Stimulated activated CD8-positive, alpha-beta memory T cell treated with anti-CD3 and anti-CD28 coated beads, Interleukin-2, amount 100 ng/mL, for 1 hour (primary cell): ENCODE data around the gene KRTAP5-2.
A peak's percentile ranks its signal among the peaks of the same experiment; 100 is the strongest.
"Not testable (repeated sequence)": the region's sequence is repeated elsewhere in the genome, so short reads cannot be mapped to it uniquely, and the experiment has no call there.

Source experiments
- DNase-seq, 2 donors: peaks; one replicate each; pipeline ENCODE4 v3.0.0-alpha.2; 2020; ENCODE audit warnings: low read depth in 2 of 2

Gene KRTAP5-2

GRCh38 chr11:1589996-1590395, 8.1 kb downstream of the KRTAP5-2 start:
- no peak for DNase-seq

- DNase-seq, result not testable (repeated sequence)
Observed at GRCh38 chr11:1589191-1589963, 8.7 kb downstream of the KRTAP5-2 start.

- DNase-seq, result no peak
Observed at GRCh38 chr11:1586699-1587098, 11.4 kb downstream of the KRTAP5-2 start.

GRCh38 chr11:1584661-1585370, 13.3 kb downstream of the KRTAP5-2 start, which contains the start of gene KRTAP5-1:
Gene KRTAP5-1, minus strand, starts transcription at chr11:1585283. Its CDS starts 34 bp downstream, at chr11:1585249.
- DNase-seq, result not testable (repeated sequence)

- DNase-seq, result not testable (repeated sequence)
Observed at GRCh38 chr11:1582909-1583308, 15.2 kb downstream of the KRTAP5-2 start.

DNA sequence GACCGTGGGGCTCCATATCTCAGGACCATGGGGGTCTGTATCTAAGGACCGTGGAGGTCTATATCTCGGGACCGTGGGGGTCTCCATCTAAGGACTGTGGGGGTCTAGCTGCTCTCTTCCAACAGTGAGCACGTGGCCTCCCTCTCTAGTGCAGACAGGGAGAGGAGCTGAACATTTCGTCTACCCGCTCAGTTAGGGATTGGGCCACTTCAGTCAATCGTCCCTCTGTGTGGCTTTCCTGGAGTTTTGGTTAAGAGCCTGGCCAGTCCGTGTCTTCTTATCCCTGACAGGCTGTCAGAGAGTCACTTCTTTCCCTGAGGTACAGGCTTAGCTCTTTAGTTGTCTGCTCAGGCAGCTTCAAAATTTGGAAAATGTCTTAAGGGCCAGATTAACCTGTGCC, 16.1 kb downstream of the KRTAP5-2 start:
- DNase-seq, result no peak

GRCh38 chr11:1576825-1577224, 21.3 kb downstream of the KRTAP5-2 start:
- no peak for DNase-seq

DNA sequence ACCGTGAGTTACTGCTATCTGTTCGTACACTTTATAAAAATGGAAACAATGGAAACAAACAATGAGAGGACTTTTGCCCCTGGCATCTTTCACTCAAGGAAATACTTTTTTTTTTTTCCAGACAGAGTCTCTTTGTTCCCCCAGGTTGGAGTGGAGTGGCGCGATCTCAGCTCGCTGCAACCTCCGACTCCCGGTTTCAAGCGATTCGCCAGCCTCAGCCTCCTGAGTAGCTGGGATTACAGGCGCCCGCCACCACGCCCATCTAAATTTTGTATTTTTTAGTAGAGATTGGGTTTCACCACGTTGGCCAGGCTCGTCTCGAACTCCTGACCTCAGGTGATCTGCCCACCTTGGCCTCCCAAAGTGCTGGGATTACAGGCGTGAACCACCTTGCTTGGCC, 22.3 kb downstream of the KRTAP5-2 start:
- DNase-seq, result not testable (repeated sequence)

DNA sequence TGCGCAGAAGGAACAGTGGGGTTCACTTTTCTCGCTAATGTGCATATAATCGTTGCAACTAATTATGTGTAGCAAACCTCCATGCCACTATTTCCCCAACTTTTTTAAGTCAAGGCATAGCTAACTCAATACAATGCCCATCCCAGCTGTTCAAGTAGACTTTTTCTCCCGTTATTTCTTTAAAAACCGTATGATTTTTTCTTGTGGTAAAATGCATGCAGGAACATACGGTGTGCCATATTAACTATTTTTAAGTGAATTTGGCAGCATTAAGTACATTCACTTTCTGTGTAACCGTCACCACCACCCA, 23.2 kb downstream of the KRTAP5-2 start:
- no peak for DNase-seq

DNA sequence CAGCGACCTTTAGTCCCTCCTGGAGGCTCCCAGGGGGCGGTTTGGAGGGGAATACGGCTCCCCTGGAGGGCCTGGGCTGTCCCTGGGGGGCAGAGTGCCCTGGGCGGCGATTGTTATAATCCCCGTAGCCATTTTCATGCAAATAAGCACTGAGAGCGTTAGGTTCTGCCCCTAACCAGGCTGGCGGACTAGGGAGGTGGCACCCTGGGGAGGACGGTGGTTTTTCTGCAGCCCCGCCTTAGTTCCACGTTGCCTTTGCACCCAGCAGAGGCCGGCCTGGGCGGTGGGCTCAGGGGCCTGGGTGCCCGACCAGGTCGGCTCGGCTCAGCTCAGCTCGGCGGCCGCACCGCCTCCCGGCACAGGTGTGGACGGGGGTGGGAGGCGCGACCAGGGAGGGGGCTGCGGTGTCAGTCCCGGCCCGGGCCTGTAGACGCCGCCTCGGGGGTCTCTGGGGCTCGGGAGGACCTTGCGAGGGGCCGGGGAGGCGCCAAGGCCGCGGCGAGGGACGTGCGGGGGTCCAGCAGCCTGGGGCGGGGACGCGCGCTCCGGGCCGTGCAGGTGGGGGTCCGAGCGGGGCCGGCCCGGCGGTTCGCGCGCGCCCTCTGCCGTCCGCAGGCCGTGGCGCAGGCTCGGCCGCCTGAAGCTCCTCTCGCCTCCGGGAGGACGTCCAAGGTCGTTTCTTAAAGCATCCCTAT, 23.7 kb downstream of the KRTAP5-2 start:
- DNase-seq, result no peak

- DNase-seq, result no peak
Observed at GRCh38 chr11:1573903-1574237, 24.2 kb downstream of the KRTAP5-2 start.

DNA sequence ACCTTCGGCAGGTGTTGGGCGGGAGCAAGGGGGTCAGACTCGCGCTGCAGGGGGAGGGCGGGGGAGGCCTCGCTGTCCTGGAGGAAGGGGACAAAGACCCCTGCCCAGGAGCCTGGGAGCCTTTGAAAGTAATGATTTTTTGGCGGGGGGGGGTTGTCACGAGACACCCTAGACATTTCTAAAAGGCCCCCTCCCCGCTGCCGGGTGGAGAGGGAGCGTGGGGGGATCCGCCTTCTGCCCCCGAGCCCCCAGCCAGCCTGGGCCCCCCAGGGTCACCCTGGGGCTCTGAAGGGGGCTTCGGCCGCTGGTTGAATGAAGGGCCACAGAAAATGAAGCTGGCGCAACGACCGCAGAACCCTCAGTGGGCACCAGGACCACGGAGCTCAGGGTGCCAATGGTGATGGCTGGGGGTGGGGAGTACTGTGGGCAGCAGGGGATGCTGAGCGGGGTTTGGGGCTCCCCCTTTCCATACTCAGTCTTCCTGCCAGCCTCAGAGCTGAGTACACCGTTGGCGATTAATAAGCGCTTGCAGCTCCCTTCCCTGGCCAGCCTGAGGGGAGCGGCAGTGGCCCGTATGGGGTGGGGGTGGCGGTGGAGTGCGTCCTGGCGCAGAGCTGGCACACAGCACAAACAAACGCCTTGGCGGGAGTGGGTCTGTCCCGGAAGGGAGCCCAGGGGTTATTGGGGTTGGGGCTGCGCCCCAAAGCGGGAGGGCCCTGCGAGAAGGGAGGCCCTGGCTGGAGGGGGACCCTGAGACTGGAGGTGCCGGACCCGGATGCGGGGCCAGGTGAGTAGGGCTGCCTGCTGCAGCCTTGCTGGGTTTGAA, 24.8 kb downstream of the KRTAP5-2 start:
- no peak for DNase-seq

- DNase-seq, result peak; percentile 88 to 92
Observed at GRCh38 chr11:1572197-1573076, 25.7 kb downstream of the KRTAP5-2 start, which contains the start of gene DUSP8. Gene DUSP8, minus strand, starts transcription at chr11:1572271. Its CDS starts 6,445 bp downstream, at chr11:1565826.

GRCh38 chr11:1571760-1572196, 26.3 kb downstream of the KRTAP5-2 start:
- no peak for DNase-seq

DNA sequence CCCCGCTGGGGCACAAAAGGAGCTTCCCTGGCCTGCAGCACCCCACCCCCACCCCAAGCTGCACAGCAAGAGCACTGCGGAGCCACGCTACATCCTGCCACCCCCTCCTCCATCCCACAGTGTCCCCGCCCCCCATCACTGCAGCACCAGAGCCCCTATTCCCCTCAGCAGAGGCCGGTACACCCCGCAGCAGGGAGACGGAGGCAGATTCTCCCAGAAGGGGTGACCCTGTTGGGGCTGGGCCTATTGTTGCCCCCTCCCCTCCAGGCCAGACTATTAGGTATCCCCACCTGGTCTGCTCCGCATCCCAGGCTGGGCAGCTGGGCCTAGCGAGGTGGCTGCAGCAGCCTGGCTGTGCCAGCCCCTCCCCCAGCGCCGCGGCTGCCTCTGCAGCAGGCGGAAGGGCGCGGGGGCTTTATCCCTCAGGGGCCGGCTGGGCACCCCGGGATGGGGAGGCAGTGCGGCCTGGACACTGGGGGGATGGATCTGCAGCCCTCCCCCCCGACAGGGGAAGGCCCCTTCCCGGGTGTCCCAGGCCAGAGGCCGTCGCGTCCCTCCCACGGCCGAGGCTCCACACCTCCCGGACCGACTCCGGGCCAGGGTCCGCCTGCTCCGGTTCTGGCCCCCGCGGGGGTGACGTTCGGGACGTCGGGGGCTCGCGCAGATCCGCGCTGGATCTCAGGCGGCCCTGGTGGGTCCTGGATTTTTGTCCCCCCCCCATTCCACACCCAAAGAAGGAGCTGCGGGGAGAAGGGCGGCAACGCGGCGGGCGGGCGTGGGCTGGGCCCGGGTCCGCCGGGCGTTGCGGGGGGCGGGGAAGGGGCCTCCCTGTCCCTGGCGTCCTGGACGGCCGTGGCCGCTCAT, 27.0 kb downstream of the KRTAP5-2 start:
- DNase-seq, result no peak

GRCh38 chr11:1570531-1570895, 27.6 kb downstream of the KRTAP5-2 start:
- no peak for DNase-seq

DNA sequence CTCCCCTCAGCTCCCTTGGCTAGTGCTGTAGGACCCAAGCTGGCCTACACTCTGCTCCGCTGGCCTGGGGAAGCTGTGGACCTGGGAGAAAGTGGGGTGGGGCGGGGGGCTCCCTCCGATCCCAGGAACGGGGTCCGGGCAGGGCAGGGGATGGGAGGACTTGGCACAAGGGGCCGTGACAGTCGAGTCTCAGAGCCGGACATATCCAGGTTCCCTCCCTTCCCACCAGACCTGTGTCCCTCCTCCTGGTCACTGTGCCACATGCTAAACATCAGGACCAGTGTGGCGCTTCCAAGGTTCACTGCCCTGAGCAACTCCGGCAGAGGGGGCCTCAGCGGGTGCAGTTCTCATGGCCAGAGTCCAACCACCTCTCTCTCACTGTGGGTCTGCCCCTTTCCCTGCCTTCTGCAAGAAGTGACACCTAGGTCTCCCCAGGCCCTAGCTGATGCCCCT, 28.1 kb downstream of the KRTAP5-2 start:
- DNase-seq, result no peak

DNA sequence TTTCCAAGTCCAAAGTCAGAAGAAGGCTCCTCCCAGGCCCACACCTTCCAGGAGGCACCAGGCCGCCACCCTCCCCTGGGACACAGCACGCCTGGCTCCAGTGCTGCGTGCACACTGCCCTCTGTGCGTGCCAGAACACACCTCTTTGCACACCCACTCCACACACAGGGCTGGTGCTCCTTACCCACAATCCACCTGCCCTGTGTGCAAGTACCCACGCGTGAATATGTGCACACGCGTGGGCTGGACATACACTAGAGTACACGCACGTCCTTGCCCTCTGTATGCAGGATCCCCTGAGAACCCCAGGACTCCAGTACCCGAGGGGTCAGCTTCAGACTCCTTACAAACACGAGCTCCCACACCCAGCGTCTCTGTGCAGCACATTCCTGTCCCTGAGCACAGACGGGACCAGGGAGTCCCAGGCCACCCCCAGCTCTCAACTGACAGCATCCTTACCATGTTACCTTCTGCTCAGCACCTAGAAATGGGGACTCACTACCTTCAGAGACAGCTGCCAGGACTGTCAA, 28.8 kb downstream of the KRTAP5-2 start:
- DNase-seq, result no peak

DNA sequence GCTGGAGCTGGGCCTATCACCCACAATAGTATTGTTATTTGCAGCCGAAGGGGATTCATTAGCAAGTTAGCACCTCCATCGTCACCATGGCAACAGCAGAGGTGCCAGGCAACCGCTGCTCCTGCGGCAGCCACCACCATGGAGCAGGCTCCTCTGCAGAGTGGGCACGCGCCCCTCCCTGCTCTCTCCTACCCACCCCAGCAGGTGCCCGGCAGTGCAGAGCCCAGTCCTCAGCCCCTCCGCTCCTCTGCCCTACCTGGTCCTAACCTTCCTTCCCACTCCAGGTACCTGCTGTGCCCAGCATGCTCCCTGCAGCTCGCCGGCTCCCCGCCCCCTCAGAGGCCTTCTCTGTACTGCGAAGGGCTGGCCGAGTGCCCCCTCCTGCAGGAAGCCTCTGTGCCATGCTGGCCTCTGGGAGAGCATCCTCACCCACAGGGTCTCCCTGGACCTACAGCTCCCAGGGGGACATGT, 29.6 kb downstream of the KRTAP5-2 start:
- DNase-seq, result peak in 1 of 2 donors; percentile 44
